Measurements from ENCODE around the gene HES5.

HES5 gene

DNA sequence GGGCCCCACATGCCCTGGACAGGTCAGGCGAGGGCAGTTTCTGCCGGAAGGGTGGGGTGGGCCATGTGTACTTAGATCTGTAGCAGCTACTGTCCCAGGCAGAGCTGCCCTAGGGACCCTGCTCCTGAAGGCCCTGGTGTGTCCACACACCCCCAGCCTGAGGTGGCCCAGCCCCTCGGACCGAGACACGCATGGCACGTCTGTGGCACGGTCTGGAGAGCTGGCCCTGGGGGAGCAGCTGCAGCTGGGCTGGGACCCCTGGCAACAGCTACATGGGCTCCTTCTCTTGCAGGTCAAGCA, 28.3 kb downstream of the HES5 start:
- TF ChIP-seq EZH2phosphoT487 (IDR thresholded peaks at IDR 0.05; ENCODE audit: borderline replicate concordance, low read length) = no peak
- TF ChIP-seq, protein P1, sequence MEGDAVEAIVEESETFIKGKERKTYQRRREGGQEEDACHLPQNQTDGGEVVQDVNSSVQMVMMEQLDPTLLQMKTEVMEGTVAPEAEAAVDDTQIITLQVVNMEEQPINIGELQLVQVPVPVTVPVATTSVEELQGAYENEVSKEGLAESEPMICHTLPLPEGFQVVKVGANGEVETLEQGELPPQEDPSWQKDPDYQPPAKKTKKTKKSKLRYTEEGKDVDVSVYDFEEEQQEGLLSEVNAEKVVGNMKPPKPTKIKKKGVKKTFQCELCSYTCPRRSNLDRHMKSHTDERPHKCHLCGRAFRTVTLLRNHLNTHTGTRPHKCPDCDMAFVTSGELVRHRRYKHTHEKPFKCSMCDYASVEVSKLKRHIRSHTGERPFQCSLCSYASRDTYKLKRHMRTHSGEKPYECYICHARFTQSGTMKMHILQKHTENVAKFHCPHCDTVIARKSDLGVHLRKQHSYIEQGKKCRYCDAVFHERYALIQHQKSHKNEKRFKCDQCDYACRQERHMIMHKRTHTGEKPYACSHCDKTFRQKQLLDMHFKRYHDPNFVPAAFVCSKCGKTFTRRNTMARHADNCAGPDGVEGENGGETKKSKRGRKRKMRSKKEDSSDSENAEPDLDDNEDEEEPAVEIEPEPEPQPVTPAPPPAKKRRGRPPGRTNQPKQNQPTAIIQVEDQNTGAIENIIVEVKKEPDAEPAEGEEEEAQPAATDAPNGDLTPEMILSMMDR (IDR thresholded peaks at IDR 0.05; ENCODE audit: low read depth, low read length, poor library complexity, severe bottlenecking) = no peak
- Histone ChIP-seq H3K36me3 (ENCODE audit: control insufficient read depth, low read length) (no peaks in the 10 kb centered on the region), H4K20me1 (ENCODE audit: control insufficient read depth, insufficient read depth, low read depth, low read length) (no peaks in the 10 kb centered on the region), H3K27me3 (ENCODE audit: control insufficient read depth, low read length) (no peaks in the 10 kb centered on the region), H3K4me3 (ENCODE audit: low read length) (no peak overlapping the region), H3K9me3 (ENCODE audit: control insufficient read depth, insufficient read depth, low read length) (no peaks in the 10 kb centered on the region), H3F3A (ENCODE audit: control insufficient read depth, insufficient read depth) (no peaks in the 10 kb centered on the region), H3K79me2 (ENCODE audit: control insufficient read depth, low read length) (no peaks in the 10 kb centered on the region), H3K27ac (ENCODE audit: low read depth, low read length) (no peak overlapping the region), H3K9me2 (replicated peaks; ENCODE audit: control insufficient read depth, low read length) (no peaks in the 10 kb centered on the region), H3K4me1 (ENCODE audit: control insufficient read depth, low read length) (peaks cover 24% of the 10 kb centered on the region), H3K4me2 (ENCODE audit: low read length) (no peak overlapping the region)

DNA sequence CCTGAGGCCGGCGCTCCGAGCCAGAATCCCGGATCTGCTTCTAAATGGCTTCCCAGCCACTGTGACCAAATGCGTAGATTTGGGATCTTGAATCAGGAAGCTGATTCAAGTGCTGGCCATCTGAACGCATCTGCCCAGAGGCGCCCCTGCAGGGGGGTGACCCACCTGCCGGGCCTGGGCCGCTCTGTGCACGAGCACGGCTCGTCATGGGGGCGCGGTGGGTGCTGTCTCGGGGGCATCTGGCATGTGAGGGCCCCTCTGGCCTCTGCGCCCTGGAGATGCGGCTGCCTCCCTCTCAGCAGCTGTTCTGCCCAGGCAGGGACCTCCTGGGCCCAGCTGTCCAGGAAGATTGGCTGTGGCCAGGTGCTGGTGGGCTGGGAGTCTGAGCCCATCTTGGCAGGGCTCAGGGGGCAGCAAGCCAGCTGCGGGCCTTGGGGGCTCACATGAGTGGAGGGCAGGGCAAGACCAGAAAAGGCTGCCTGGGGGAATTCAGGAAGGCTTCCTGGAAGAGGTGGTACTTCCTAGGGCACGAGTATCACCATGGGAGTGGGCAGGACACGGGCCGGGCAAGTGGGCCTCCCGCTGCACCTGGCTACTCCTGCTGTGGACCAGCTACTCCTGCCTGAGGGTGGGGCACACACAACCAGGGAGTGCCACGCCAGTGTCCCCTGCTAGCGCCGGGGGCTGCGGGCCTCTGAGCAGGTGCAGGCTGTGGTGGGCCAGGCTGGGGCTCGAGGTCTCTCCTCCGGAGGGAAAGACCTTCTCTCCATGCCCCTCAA, 28.8 kb downstream of the HES5 start:
- Histone ChIP-seq H3K79me2 (ENCODE audit: control insufficient read depth, low read length) (no peaks in the 10 kb centered on the region), H3K9me3 (ENCODE audit: control insufficient read depth, insufficient read depth, low read length) (no peaks in the 10 kb centered on the region), H3K27me3 (ENCODE audit: control insufficient read depth, low read length) (no peaks in the 10 kb centered on the region), H3K27ac (ENCODE audit: low read depth, low read length) (no peak overlapping the region), H3K4me2 (ENCODE audit: low read length) (no peak overlapping the region), H4K20me1 (ENCODE audit: control insufficient read depth, insufficient read depth, low read depth, low read length) (no peaks in the 10 kb centered on the region), H3F3A (ENCODE audit: control insufficient read depth, insufficient read depth) (no peaks in the 10 kb centered on the region), H3K9me2 (replicated peaks; ENCODE audit: control insufficient read depth, low read length) (no peaks in the 10 kb centered on the region), H3K4me1 (ENCODE audit: control insufficient read depth, low read length) (peaks cover 30% of the 10 kb centered on the region), H3K36me3 (ENCODE audit: control insufficient read depth, low read length) (no peaks in the 10 kb centered on the region), H3K4me3 (ENCODE audit: low read length) (no peak overlapping the region)
- no peak for TF ChIP-seq EZH2phosphoT487 (IDR thresholded peaks at IDR 0.05; ENCODE audit: borderline replicate concordance, low read length)
- TF ChIP-seq, protein P1 (IDR thresholded peaks at IDR 0.05; ENCODE audit: low read depth, low read length, poor library complexity, severe bottlenecking) = no peak

DNA sequence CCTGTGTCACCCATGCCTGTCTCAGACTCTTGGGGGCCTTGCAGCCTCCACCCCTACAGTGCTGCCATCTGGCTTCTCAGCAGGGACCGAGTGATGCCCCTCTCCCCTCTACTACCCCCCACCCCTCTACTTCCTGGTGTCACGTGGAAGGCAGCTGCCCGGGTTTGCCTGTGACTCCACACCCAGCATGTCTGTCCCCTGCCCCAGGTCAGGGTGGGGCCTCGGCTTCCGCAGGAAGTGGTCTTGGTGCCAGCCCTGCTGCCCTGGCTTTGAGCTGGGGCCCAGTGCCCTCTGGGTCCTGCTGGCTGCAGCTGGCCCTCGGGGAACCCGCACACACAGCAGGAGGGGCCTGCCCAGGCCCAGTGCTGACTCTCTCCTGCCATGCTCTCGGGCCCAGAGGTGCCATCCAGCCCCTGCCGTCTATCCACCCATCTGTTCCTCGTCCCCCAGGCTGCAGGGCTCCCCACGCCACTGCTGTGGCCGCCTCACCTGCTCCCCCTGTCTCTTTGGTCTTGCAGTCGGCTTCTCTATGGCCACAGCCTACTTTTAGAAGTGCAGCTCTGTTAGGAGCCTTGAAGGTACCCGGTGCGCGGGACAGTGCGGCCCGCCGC, 30.0 kb downstream of the HES5 start:
- Histone ChIP-seq H3K4me2 (ENCODE audit: low read length) (peak overlapping the region; percentile 28), H3K27me3 (ENCODE audit: control insufficient read depth, low read length) (no peaks in the 10 kb centered on the region), H4K20me1 (ENCODE audit: control insufficient read depth, insufficient read depth, low read depth, low read length) (no peaks in the 10 kb centered on the region), H3K27ac (ENCODE audit: low read depth, low read length) (no peak overlapping the region), H3F3A (ENCODE audit: control insufficient read depth, insufficient read depth) (no peaks in the 10 kb centered on the region), H3K9me2 (replicated peaks; ENCODE audit: control insufficient read depth, low read length) (no peaks in the 10 kb centered on the region), H3K4me1 (ENCODE audit: control insufficient read depth, low read length) (peaks cover 41% of the 10 kb centered on the region), H3K79me2 (ENCODE audit: control insufficient read depth, low read length) (no peaks in the 10 kb centered on the region), H3K36me3 (ENCODE audit: control insufficient read depth, low read length) (no peaks in the 10 kb centered on the region), H3K9me3 (ENCODE audit: control insufficient read depth, insufficient read depth, low read length) (no peaks in the 10 kb centered on the region), H3K4me3 (ENCODE audit: low read length) (no peak overlapping the region)
- TF ChIP-seq, protein P1 (IDR thresholded peaks at IDR 0.05; ENCODE audit: low read depth, low read length, poor library complexity, severe bottlenecking) = no peak
- no peak for TF ChIP-seq EZH2phosphoT487 (IDR thresholded peaks at IDR 0.05; ENCODE audit: borderline replicate concordance, low read length)
